ENCODE data around the gene TRPM5.
A peak's percentile ranks its signal among the peaks of the same experiment; 100 is the strongest.

TRPM5 gene

DNA sequence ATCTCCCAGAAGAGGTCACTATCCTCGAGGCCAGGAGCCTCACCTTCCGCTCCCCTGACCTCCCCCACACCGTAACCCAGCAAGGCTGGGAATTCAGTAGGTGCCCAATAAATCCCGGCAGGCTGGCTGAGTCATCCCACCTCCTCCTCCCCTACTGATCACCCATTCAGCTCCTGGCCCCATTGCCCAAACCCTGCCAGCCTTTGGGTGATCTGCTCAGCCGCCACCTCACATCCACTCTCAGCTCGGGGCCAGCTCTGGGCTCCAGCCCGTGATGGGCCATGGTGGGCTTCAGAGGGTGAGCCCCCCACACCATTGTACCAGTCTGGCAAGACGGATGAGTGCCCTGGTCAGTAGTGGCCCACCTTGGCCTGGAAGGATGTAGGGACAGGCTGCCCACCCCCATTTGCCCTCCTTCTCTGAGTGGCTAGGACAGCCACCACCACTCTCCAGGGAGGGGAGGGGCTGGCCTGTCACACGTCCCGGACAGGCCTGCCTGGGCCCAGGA is 8.2 kb downstream of the TRPM5 start:
- DNase-seq, result no peak

DNA sequence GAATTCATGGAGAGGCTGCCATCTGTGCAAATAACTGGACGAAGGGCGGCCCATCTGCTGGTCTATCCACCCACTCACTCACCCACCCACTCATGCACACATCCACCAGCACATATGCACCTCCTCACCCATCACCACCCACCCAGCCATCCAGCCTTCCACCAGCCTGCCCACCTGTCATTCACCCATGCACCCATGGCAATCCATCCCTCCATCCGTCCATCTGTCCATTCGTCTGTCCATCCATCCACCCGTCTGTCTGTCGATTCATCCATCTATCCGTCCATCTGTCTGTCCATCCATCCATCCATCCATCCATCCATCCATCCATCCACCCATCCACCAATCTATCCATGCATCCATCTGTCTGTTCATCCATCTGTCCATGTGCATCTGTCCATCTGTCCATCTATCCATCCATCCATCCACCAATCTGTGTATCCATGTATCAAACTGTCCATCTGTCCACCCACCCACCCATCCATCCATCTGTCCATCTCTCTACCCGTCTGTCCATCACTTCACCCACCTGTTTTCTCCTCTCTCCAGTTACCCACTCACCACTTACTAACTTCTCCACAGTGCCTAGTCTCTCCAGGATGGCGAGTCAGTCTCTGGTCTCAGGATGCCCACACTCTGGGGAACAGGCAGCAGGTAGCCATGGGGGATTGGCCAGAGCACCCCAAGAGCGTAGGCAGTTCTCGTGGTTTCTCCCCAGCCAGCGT is 8.9 kb downstream of the TRPM5 start:
- no peak for DNase-seq

DNA sequence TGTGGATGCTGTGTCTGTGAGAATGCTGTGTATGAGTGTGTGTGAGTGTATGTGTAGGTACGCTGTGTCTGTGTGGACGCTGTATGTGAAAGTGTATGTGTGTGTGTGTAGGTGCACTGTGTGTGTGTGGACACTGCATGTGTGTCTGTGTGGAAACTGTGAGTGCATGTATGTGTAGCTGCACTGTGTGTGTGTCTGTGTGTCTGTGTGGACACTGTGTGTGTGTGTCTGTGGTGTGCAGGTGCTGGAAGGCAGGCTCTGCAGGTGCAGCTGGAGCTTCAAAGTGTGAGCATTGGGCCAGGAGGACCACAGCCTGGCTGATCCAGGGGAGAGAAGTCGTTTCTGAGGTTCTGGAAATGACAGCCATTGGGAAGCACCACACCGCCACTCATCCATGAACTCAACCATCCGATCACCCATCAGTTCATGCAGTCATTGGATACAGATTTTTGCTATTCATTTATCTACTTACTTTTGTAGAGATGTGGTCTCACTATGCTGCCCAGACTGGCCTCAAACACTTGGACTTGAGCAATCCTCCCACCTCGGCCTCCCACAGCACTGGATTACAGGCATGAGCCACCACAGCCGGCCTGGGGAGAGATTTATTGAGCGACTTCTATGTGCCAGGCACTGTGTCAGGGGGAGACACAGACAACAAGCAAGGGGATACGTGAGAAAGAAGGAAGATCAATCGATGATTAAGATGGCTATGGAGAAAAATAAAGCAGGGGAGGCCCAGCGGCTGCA is 9.6 kb downstream of the TRPM5 start:
- no peak for DNase-seq

DNA sequence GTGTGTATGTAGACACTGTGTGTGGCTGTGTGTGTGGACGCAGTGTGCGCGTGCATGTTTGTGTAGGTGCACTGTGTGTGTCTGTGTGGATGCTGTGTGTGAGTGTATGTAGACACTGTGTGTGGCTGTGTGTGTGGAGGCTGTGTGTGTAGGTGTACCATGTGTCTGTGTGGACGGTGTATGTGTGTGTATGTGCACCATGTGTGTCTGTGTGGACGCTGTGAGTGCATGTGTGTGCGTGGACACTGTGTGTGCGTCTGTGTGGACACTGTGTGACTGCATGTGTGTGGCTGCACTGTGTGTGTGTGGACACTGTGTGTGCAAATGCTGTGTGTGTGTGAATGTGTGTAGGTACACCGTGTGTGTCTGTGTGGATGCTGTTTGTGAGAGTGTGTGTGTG is 10.3 kb downstream of the TRPM5 start:
- DNase-seq, result no peak

DNA sequence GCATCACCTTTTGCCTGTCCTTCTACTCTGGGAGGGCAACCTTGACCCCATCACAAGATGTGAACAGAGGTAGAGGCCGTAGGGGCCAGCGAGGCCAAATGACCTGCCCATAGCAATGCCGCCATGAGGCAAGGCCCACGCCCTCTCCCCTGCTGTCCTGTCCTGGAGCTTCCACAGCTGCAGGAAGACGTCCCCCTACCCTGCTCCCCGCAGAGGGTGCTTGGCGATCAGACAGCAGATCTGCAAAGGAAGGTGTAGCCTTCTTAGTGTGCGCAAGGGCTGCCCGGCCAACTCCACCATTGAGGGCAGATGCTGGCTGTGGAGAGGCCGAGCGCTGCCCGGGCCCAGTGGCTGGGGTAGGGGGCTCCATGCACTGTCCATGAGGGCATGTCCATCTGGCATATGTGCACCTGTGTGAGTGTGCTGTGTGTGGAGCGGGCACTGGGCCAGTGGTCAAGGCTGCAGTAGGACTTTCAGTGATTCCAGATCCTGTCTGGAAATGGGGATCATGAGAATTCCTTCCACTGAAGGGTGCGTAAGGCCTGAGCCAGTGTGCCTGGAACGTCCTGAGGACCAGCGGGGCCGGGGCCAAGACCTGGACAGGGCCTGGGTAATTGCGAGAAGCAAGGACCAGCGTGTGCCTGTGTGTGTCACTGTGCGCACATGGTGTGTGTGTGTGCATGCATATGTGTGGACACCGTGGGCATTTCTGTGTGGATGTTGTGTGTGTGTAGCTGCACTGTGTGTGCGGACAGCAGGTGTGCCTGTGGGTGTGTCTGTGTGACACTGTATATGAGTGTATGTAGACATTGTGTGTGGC is 11.0 kb downstream of the TRPM5 start:
- DNase-seq, result no peak

DNA sequence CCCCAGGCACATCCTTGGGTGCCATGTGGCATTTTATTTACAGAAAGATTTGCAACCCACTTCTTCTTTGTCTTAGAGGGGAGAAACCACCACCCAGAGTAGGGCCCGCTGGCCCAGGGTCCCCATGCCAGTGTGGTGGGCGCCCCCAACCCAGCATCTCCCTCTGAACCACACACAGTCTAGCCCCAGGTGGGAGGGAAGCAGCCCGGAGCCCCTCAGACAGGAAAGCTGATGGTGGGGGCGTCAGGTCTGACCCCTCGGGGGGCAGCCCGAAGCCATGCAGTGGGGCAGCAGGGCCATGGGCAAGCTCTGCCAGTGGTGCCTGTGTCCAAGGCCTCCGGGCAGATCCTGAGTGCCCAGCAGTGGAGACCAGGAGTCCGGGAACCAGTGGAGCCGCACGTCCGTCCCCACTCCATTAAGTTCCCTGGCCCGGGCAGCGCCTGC is 11.7 kb downstream of the TRPM5 start:
- DNase-seq, result no peak

DNA sequence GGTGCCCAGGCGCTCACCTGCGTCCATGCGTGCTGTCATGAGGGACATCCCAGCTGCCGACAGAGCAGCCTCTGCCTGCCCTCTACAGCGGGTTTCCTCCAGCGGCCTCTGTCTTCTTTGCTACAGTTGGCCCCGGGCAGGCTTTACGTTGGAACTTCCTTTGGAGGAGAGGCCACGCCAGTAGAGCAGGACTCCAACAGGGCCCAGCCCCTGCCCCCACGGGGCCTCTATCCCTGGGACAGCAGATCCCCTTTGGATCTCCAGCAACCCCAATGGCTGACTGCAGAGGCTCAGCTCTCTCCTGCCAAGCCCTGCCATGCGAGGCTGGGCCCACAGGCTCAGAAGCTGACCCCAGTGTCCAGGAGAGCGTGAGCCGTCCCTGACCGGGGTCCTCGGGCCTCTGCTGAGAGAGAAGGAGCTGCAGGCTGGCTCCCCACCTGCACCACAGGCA is 12.1 kb downstream of the TRPM5 start:
- no peak for DNase-seq

DNA sequence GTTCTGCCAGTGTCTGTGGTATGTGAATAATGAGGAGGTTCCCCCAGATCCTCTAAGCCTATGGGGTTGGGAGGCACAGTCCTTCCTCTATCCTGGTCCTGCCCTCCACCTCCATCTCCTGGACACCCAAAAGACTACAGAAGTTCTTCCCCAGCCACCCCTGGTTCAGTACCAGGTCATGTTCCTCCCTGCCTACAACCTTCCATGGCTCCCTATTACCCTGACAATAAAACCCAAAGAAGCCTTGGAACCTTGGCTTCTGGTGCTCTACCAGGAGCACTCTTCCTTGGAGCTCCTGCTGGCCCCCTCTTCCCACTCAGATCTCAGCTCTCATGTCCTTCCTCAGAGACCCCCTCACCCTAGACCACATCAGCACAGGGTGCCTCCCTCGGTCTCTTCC is 12.9 kb downstream of the TRPM5 start:
- no peak for DNase-seq

DNA sequence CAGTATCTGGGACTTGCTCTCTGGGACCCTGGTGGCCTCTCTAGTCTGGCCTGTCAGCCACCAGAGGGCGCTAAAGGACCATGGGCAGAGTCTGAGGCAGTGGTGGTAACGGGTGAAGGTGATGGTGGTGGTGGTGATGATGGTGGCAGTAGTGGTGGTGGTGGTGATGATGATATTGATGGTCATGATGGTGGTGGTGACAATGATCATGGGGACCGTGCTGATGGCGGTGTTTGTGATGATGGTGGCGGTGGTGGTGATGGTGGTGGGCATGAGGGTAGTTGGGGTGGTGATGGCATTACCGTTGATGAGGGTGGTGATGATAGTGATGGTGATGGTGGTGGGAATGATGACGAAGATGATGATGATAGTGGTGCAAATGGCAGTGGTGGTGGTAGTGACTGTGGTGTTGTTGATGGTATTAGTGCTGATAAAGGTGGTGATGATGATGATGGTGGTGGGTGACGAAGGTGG is 16.0 kb downstream of the TRPM5 start:
- peak; percentile 89 for DNase-seq

DNA sequence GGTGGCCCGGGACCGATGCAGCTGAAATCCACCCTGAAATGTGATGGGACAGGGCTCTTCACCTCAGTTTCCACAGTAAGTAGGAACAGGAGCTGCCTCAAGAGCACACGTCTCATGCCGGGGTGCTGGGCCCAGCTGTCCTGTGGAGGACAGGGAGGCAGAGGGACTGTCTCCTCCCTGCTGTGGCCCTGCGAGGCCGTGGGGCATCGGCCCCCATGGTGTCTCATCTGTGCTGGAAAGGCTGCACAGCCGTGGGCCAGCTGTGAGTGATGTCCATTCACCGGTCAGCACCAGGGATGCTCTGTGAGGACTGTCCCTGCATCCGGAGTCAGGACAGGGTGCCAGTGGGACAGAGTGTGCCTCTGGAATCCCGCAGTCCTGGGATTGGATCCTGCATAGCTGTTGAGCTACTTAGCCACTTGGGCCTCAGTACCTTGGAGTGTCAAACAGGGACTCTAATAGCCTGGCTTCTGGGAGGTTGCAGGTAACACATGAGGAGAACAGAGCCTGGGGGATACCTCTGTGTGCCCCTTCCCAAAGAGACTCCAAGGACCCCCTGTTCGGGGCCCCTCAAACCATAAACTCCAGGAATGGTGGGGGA is 16.5 kb downstream of the TRPM5 start:
- DNase-seq, result no peak

DNA sequence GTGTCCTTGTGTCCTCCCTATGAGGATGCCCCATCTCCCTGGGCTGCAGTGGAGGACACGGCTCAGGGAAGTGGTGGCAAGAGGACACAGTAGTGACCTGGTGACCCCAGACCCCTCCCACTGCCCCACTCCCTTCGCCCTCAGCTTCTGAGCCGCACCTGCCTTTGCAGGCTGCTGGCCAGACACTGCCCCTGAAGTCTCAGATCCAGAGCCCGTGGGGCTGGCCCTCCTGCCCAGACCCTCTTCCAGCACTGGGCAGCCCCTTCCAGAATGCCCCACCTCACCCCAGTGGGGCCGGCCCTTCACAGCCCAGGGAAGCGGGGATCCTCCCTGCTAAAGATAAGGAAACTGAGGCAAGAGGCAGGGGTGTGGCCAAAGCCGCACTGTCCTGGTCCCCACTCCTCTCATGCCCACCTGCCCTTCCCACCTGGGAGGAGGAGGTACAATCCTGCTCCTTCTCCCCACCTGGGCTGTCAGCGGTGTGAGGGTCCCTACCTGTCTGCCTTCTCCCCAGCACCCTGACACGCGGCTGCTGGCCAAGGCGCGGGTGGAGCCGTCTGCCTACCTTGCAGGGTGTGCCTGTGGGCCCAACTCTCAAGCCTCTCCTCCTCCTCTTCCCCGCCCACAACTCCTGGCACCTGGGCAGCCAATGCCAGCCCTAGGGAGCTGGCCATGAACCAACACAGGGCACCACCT is 17.3 kb downstream of the TRPM5 start:
- DNase-seq, result no peak

DNA sequence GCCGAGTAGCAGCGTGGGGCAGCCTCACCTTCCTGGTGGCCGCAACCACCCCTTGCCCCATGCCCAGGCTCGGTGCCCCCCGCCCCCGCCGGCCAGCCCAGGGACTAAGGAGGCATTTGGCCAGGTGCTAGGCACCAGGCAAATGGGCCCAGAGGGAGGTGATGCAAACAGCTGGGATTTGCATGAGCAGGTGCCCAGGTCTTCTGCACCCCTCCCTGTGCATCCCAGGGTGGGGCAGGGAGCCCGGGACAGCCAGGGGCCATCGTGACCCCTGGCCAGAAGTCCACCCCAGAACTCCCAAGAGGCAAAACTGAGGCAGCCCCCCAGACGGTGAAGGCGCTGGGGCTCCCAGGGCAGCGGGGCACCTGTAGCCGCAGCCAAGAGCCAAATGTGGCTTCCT is 18.1 kb downstream of the TRPM5 start:
- DNase-seq, result no peak

DNA sequence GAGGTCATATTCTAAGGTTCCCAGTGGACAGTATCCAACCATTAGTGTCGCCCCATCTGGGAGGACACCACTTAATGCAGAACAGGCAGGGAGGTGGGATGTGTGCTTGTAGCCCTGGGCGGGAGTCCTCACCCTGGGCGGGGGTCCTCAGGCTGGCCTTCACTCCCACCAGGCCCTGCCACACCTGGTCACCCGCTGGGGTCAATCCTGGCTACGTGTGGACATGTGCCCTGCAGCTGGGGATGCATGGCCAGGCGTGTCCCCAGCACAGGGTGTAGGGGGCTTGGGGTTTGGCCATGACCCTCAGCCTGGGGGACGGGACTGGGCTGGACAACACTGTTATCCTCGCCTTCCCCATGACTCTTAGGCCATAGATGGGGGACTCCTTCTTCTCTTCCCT is 18.8 kb downstream of the TRPM5 start:
- no peak for DNase-seq

DNA sequence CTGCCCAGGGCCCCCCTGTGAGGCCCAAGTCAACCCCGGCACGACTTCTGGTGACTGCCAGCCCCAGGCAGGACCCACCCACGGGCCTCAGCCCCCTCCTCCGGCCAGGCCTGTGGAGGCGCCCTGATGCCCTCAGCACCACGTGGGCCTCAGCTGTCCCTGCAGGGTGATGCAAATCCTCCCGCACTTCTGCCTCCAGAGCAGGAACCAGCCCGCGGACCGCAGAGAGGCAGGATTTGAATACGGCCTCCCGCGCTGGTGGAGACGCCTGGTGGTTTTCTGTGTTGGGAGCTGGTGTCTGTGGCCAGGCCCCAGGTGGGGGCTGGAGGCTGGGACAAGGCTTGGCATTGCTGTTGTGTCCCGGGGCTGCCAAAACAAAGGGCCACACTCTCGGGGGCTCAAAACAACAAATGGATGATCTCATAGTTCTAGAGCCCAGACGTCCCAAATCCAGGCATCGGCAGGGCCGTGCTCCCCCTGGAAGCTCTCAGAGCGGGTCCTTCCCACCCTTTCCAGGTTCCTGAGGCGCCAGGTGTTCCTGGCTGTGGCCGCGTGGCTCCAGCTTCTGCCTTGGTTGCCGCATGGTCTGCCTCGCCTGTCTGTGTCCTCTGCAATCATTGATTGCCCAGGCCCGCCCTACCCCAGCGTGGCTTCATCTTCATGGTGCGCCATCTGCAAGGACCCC is 19.4 kb downstream of the TRPM5 start:
- no peak for DNase-seq

DNA sequence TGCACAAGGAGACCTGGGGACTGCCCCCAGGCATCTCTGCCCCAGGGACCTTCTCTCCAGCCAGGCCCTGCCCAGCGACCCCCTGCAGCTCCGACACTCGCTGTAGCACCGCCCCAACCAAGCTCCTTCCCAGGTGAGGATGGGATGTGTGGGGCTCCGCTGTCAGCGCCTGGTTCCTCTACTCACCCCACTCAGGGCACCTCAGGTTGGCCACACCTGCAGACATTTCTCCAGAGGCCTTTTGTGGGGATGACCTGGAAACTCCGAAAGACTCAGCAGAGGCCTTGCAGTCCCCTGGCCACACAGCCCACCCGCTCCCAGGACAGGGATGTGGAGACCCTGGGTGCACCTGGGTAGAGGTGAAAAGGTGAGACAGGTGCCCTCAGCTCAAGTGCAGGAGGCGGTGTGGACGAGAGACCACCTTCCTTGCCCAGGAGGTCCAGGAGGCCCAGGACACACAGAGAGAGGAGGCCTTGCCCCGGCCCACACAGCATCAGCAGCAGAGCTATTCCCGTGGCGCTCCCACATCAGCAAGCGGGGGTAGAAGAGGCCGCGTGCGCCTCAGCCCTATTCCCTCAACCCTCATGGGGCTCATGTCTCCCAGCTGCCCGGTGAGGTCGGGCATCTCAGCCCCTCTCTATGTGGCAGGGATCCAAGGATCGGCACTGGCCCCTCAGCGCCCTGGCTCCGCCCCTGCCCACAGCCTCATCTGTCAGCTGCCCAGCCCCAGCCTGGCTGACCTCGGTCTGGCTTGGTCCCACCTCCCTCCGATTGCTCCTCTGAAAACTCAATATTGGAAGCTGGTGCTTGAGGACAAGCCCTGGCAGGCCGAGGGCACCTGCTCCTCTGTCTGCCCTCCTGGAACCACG is 20.9 kb downstream of the TRPM5 start:
- DNase-seq, result no peak

DNA sequence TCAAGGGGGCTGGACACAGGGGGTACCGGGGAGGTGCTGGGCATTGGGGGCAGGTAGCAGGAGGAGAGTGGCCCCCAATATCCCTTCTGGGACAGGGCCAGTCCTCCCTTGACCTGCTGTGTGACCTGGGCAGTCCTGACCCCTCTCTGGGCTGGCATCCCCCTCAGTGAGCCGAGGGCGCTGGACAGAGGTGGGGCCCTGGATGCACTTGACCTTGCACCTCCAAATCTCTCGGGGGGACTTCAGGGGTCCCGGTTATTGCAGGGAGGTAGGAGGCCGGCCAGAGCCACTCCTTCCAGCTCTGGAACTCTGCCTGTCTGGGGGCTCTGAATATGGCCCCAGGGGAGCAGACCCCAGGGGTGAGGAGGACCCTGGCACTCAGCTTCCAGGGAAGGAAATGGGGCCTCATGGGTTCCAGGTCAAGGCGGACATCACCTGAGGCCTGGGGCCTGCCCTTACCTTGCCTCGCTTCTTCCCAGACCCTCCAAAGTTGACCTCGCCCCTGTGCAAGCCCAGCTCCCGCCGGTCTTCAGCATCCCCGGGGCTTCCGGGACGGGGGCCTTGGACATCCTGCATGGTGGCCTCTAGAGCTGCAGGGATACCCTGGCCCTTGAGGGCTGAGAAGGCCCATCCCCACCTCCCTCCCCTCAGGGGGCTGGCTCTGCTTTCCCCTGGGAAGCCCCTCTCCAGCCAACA is 21.7 kb downstream of the TRPM5 start:
- no peak for DNase-seq

DNA sequence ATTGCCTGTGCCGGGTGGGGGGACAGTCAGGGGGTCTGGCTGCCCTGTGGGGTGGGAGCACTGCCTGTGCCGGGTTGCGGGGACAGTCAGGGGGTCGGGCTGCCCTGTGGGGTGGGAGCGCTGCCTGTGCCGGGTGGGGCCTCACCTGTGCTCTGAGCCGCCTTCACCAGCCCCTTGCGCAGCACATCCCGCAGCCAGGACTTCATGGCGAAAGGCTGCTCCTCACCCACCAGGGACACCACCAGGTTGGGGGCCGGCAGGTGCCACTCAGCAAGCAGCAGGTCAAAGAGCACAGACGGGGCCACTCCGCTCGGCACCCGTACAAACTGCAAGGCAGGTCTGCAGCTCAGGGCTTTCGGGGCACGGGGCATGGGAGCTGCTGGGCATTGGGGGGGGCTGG is 22.3 kb downstream of the TRPM5 start:
- no peak for DNase-seq

DNA sequence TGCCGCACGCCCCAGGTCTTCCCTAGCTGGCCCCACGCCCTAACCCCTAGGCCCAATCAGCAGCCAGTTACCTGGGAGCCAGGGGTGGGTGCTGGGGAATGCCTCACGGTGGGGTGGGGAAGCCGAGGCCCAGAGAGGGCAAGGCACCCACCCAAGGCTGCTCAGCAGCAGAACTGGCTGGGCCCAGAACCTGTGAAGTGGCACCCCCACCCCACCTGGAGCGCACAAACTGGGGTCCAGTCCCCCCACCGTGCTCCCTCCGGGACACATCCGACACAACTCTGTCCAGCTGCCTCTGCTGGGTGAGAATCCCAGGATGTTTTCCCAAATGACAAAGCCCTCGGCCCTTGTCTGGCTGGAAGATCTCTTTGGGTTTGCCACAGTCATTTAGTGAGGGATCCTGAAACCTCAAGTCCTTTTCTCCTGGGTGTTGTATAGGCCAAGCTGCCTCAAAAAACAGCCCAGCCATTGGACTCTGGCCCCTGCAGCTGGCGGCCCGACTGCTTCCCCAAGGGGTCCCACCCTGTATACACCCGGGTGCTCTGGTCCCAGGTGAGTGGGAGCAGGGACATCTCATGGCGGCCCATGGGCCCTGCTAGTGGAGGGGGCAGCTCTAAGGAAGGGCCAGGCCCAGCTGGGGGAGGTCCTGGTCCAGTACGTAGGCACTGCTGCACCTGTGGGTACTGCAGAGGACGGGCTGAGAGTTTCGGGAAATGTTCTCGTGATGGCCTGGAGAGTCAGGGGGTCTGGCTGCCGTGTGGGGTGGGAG is 22.9 kb downstream of the TRPM5 start:
- no peak for DNase-seq

Data from stimulated activated CD4-positive, alpha-beta T cell treated with anti-CD3 and anti-CD28 coated beads, Interleukin-12 subunit alpha, Interleukin-12 subunit beta, amount 100 ng/mL, for 4 hours (primary cell).